ENCODE data around the gene MATN1.

MATN1 gene

DNA sequence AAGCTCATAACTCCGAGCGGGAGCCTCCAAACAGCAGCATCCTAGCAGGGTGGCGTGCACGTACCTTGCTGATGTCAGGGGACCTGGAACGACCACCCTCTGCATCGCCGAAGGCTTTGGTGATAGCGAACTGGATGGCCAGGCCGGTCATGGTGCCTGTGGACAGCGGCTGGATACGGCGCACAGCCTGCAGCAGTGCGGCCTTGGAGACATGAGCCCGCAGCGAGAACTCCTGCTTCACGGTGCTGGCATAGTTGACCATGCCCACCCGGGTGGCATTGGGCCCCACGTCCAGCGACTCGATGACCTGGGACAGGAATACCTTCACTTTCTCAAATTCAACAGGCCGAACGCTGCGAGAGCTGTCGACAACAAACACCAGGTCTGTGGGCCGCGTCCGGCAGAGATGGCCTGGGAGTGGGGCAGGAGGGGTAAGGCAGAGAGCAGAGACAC, 2.0 kb downstream of the MATN1 start:
- Histone ChIP-seq H3K27ac (no peak overlapping the region), H3K9me3 (no peaks in the 10 kb centered on the region), H3K4me3 (ENCODE audit: low read depth in 1 of 2, low read length in 1 of 2) (no peak overlapping the region), H3K4me1 (ENCODE audit: control insufficient read depth in 1 of 2, insufficient read depth in 1 of 2, low read depth in 1 of 2, low read length in 1 of 2) (peaks cover 10 to 19% of the 10 kb centered on the region in 2 experiments), H3K36me3 (no peaks in the 10 kb centered on the region), H3K27me3 (no peaks in the 10 kb centered on the region)
- TF ChIP-seq, protein P1, sequence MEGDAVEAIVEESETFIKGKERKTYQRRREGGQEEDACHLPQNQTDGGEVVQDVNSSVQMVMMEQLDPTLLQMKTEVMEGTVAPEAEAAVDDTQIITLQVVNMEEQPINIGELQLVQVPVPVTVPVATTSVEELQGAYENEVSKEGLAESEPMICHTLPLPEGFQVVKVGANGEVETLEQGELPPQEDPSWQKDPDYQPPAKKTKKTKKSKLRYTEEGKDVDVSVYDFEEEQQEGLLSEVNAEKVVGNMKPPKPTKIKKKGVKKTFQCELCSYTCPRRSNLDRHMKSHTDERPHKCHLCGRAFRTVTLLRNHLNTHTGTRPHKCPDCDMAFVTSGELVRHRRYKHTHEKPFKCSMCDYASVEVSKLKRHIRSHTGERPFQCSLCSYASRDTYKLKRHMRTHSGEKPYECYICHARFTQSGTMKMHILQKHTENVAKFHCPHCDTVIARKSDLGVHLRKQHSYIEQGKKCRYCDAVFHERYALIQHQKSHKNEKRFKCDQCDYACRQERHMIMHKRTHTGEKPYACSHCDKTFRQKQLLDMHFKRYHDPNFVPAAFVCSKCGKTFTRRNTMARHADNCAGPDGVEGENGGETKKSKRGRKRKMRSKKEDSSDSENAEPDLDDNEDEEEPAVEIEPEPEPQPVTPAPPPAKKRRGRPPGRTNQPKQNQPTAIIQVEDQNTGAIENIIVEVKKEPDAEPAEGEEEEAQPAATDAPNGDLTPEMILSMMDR (IDR thresholded peaks at IDR 0.05), result no peak

DNA sequence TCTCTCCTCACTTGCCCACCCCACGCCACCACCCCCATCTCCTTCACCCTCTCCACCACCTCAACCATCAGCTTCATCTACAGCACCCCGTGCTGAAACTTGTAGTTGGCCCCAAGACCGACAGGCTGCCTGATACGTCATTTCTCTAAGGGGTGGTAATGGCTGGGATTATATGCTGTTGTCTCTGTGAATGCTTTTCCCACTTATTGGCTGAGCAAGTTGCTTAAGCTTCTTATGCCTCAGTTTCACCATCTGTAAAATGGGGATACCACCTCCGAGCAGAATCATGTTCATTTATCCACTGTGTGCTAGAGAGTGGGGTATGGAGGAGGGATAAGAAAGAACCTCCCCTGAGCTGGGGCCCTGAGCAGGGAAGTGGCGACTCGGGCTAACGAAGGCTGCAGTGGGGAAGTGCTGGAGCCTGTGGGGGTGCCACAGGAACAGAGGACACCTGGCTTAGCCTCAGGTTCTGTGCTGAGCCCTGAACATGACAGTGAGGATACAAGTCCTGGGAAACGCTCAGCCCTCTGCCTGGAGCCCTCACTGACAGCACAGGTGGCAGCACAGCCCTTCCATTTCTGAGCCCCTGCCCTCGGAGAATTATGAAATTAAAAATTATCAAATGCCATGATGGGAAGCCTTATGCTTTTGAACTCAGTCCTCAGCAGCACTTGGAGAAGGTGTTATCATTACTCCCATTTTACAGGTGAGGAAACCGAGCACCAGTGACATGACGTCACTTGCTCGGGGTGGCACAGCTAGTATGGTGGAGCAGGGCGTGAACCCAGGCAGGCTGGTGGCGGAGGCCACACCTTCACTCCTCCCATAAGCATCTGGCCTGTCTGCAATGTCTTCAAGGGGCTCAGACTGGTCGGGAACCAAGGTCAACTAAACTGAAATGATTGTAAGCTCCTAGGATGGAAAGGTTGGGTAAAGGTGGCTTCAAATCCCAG, 2.8 kb downstream of the MATN1 start:
- no peak overlapping the region for H3K4me3 ChIP-seq (ENCODE audit: low read depth in 1 of 2, low read length in 1 of 2)
- TF ChIP-seq, protein P1 (IDR thresholded peaks at IDR 0.05), result no peak
- H3K27ac ChIP-seq, result no peak overlapping the region
- H3K27me3 ChIP-seq, result no peaks in the 10 kb centered on the region
- H3K36me3 ChIP-seq, result no peaks in the 10 kb centered on the region
- no peaks in the 10 kb centered on the region for H3K9me3 ChIP-seq
- H3K4me1 ChIP-seq (ENCODE audit: control insufficient read depth in 1 of 2, insufficient read depth in 1 of 2, low read depth in 1 of 2, low read length in 1 of 2), result peaks cover 10 to 19% of the 10 kb centered on the region in 2 experiments

DNA sequence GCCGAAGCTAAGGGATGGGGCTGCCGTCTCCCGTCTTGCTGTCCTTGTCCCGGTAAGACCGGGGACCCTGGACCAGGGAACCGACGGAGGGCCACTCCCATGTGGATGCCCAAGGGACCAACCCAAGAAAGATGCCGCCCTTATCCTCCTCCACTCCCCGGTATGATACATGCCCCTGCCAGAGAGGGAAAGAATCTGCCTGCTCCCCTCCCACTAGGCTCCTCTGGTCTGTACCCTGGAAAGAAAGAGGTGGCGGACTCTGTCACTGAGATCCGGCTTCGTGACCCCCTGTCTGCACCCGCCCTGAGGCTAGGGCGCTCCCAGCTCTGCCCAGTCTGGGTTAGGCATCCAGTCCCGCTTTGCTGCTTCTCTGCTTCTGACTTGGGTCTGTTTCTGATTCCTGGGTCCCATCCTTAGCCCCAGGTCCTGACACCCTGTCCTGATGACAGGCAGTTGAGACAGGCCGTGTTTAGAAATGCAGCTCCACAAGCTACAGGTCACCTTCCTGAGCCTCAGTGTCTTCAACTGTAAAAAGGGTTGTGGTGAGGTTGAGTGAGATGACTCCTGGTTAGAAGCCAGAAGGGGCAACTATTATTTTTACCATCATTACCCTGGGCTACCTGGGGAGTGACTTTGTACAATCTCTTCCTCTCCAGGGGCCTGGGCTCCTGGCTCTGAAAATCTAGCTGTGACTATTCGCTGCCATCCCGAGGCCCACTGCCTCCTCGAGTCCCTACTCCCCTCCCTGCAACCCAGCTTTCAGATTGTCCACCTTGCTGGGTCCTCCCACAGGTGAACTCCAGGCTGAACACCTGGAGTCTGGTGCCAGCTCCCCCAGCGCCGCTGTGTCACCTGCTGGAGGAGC, 3.7 kb downstream of the MATN1 start:
- Histone ChIP-seq H3K9me3 (no peaks in the 10 kb centered on the region), H3K4me1 (ENCODE audit: control insufficient read depth in 1 of 2, insufficient read depth in 1 of 2, low read depth in 1 of 2, low read length in 1 of 2) (peaks cover 10 to 19% of the 10 kb centered on the region in 2 experiments), H3K36me3 (no peaks in the 10 kb centered on the region), H3K27ac (peak overlapping the region; percentile 96), H3K27me3 (no peaks in the 10 kb centered on the region), H3K4me3 (ENCODE audit: low read depth in 1 of 2, low read length in 1 of 2) (peak overlapping the region; percentile 70 to 89)
- TF ChIP-seq, protein P1 (IDR thresholded peaks at IDR 0.05), result no peak

DNA sequence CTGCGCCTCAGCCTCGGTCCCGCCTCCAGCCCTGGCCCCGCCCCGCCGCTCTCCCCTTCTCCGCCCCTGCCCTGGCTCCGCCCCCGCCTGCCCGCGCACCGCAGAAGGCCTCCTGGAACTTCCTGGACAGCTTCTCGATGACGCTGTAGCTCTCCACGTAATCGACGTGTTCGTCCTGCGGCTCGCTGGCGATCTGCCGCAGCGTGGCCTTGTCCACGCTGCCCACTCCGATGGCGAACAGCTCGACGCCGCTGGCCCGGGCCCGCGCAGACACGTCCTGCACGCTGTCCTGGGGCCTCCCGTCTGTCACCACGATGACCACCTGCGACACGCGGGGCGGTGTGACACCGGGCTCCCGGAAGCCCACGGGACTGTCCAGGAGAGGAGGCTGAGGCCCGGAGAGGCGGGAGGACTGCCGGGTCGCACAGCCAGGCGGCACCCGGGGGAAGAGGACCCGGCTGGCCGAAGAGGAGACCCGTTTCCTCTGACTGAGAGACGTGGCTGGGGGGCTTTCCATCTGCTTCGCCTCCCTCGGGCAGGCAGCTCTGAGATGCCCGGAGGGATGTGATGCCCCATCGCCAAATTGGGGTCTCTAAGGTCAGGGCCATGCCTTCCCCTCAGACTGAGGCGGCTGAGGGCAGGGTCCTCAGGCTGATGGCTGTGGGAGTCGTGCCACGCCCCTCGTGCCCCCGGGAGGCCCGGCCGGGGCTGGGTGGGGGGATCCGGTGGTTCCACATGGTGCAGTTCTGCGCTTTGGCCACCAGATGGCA, 4.6 kb downstream of the MATN1 start:
- TF ChIP-seq, protein P1 (IDR thresholded peaks at IDR 0.05), result peak; percentile 95
- Histone ChIP-seq H3K4me3 (ENCODE audit: low read depth in 1 of 2, low read length in 1 of 2) (peak overlapping the region; percentile 70 to 89), H3K4me1 (ENCODE audit: control insufficient read depth in 1 of 2, insufficient read depth in 1 of 2, low read depth in 1 of 2, low read length in 1 of 2) (peaks cover 10 to 19% of the 10 kb centered on the region in 2 experiments), H3K9me3 (no peaks in the 10 kb centered on the region), H3K27me3 (peaks cover 1% of the 10 kb centered on the region), H3K27ac (peak overlapping the region; percentile 96), H3K36me3 (no peaks in the 10 kb centered on the region)

DNA sequence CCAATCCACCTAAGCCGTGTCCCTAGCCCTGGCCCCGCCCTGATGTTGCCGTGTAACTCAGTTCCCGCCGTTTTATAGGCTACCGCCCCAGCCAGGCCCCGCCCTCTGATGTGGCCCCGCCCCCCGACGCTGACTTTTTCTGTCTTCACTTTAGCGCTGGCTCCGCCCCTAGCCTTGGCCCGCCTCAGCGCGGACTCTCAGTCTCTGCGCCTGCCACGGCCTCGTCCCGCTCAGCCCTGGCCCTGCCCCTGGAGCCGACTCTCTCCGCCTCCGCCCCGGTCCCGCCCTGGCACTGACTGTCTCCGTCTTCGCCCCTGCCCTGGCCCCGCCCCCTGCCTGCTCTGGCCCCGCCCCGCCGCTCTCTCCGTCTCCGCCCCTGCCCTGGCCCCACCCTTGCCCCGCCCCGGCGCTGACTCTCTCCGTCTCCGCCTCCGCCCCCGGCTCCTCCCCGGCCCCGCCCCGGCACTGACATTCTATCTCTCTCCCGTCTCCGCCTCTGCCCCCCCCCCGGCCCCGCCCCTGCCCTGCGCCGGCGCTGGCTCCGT, 5.2 kb downstream of the MATN1 start:
- peak overlapping the region; percentile 96 for H3K27ac ChIP-seq
- H3K4me3 ChIP-seq (ENCODE audit: low read depth in 1 of 2, low read length in 1 of 2), result peak overlapping the region; percentile 61 to 89
- H3K9me3 ChIP-seq, result no peaks in the 10 kb centered on the region
- TF ChIP-seq, protein P1 (IDR thresholded peaks at IDR 0.05), result no peak
- H3K27me3 ChIP-seq, result peaks cover 6% of the 10 kb centered on the region
- peaks cover 10 to 19% of the 10 kb centered on the region in 2 experiments for H3K4me1 ChIP-seq (ENCODE audit: control insufficient read depth in 1 of 2, insufficient read depth in 1 of 2, low read depth in 1 of 2, low read length in 1 of 2)
- no peaks in the 10 kb centered on the region for H3K36me3 ChIP-seq
